Measurements from ENCODE around the gene LIN7B. TPM values are rescaled to one million over a fixed set of nuclear protein-coding genes. Genes with fewer than 3 reads are reported as not detected.

Gene LIN7B
- polyA plus RNA-seq, 4 donors: 7.7 to 21.9 (median 14.5) TPM

- H3K36me3 ChIP-seq (ENCODE audit: control insufficient read depth in 3 of 3, insufficient read depth in 2 of 3, low read depth in 1 of 3, low read length in 3 of 3): peaks cover 25 to 97% (median 30%) of the 10 kb centered on the region in 3 donors
- FAIRE-seq: no peak
- WGBS, 3 donors: 86 to 92% (median 88%) methylated on average over 12 of the region's 12 CpGs
Observed at GRCh38 chr19:49102303-49102702, 11.9 kb upstream of the LIN7B start.

GRCh38 chr19:49103331-49104085, 10.7 kb upstream of the LIN7B start:
- Histone ChIP-seq H3K9me3 (ENCODE audit: control insufficient read depth in 2 of 2, insufficient read depth in 1 of 2, low read depth in 1 of 2, low read length in 1 of 2) (no peaks in the 10 kb centered on the region), H3K4me1 (ENCODE audit: control insufficient read depth in 3 of 3, insufficient read depth in 2 of 3, low read depth in 1 of 3, low read length in 2 of 3) (no peaks in the 10 kb centered on the region), H3K4me3 (ENCODE audit: low read depth in 1 of 3, low read length in 3 of 3) (no peak overlapping the region), H3K36me3 (ENCODE audit: control insufficient read depth in 3 of 3, insufficient read depth in 2 of 3, low read depth in 1 of 3, low read length in 3 of 3) (peaks cover 24 to 97% (median 33%) of the 10 kb centered on the region in 3 donors), H3K27ac (ENCODE audit: low read depth in 1 of 3, low read length in 2 of 3) (no peak overlapping the region), H3K27me3 (ENCODE audit: control insufficient read depth in 3 of 3, insufficient read depth in 3 of 3, low read length in 3 of 3) (no peaks in the 10 kb centered on the region)
- FAIRE-seq: no peak
- DNase-seq: no peak
- WGBS, 3 donors: 88 to 90% (median 89%) methylated on average over 27 to 33 of the region's 33 CpGs

More at GRCh38 chr19:49102303-49102702, 11.9 kb upstream of the LIN7B start:
- no peak for DNase-seq
- H3K4me3 ChIP-seq (ENCODE audit: low read depth in 1 of 3, low read length in 3 of 3): no peak overlapping the region
- H3K27me3 ChIP-seq (ENCODE audit: control insufficient read depth in 3 of 3, insufficient read depth in 3 of 3, low read length in 3 of 3): no peaks in the 10 kb centered on the region
- H3K27ac ChIP-seq (ENCODE audit: low read depth in 1 of 3, low read length in 2 of 3): no peak overlapping the region
- H3K4me1 ChIP-seq (ENCODE audit: control insufficient read depth in 3 of 3, insufficient read depth in 2 of 3, low read depth in 1 of 3, low read length in 2 of 3): no peaks in the 10 kb centered on the region
- H3K9me3 ChIP-seq (ENCODE audit: control insufficient read depth in 2 of 2, insufficient read depth in 1 of 2, low read depth in 1 of 2, low read length in 1 of 2): no peaks in the 10 kb centered on the region

DNA sequence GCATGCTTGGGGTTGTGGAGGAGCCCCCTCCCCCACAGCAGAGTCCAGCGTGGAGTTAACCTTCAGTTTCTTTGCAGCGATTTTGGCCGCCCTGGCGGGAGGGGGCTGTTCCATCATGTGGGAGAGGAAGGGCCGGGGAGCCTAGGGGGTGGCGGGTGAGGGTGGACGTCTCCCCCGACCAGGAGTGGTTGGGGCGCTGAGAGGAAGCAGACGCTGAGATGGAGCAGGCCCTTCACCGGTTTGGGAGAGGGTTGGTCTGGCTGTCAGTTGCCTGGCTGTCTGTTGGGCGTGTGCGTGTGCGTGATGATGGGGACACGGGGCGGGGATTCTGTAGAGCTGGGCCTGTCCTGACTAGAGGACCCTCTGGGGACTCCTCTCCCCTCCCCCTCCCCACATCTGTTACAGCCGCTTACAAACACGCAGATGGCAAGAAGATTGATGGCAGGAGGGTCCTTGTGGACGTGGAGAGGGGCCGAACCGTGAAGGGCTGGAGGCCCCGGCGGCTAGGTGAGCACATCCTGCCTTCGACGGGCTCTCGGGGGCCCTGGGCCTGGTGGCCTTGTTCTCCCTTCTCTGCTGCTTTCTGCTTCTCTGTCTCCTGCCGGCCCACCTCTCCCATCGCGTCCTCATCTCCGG, 9.8 kb upstream of the LIN7B start:
- no peaks in the 10 kb centered on the region for H3K9me3 ChIP-seq (ENCODE audit: control insufficient read depth in 2 of 2, insufficient read depth in 1 of 2, low read depth in 1 of 2, low read length in 1 of 2)
- peaks cover 25 to 97% (median 29%) of the 10 kb centered on the region in 3 donors for H3K36me3 ChIP-seq (ENCODE audit: control insufficient read depth in 3 of 3, insufficient read depth in 2 of 3, low read depth in 1 of 3, low read length in 3 of 3)
- FAIRE-seq (no peak), DNase-seq (no peak)
- no peak overlapping the region for H3K4me3 ChIP-seq (ENCODE audit: low read depth in 1 of 3, low read length in 3 of 3)
- 80 to 91% (median 86%) methylated on average over 28 to 30 of the region's 30 CpGs for WGBS, 3 donors
- H3K4me1 ChIP-seq (ENCODE audit: control insufficient read depth in 3 of 3, insufficient read depth in 2 of 3, low read depth in 1 of 3, low read length in 2 of 3): no peaks in the 10 kb centered on the region
- no peak overlapping the region for H3K27ac ChIP-seq (ENCODE audit: low read depth in 1 of 3, low read length in 2 of 3)
- H3K27me3 ChIP-seq (ENCODE audit: control insufficient read depth in 3 of 3, insufficient read depth in 3 of 3, low read length in 3 of 3): no peaks in the 10 kb centered on the region

- H3K4me3 ChIP-seq (ENCODE audit: low read depth in 1 of 3, low read length in 3 of 3): no peak overlapping the region
- FAIRE-seq: no peak
- DNase-seq: peak; percentile 61 to 70
- no peaks in the 10 kb centered on the region for H3K4me1 ChIP-seq (ENCODE audit: control insufficient read depth in 3 of 3, insufficient read depth in 2 of 3, low read depth in 1 of 3, low read length in 2 of 3)
- no peak overlapping the region for H3K27ac ChIP-seq (ENCODE audit: low read depth in 1 of 3, low read length in 2 of 3)
- no peaks in the 10 kb centered on the region for H3K9me3 ChIP-seq (ENCODE audit: control insufficient read depth in 2 of 2, insufficient read depth in 1 of 2, low read depth in 1 of 2, low read length in 1 of 2)
- H3K36me3 ChIP-seq (ENCODE audit: control insufficient read depth in 3 of 3, insufficient read depth in 2 of 3, low read depth in 1 of 3, low read length in 3 of 3): peaks cover 17 to 78% (median 20%) of the 10 kb centered on the region in 3 donors
- no peaks in the 10 kb centered on the region for H3K27me3 ChIP-seq (ENCODE audit: control insufficient read depth in 3 of 3, insufficient read depth in 3 of 3, low read length in 3 of 3)
- 56 to 64% (median 63%) methylated on average over 12 of the region's 12 CpGs for WGBS, 3 donors
Observed at GRCh38 chr19:49106648-49107135, 7.5 kb upstream of the LIN7B start.

DNA sequence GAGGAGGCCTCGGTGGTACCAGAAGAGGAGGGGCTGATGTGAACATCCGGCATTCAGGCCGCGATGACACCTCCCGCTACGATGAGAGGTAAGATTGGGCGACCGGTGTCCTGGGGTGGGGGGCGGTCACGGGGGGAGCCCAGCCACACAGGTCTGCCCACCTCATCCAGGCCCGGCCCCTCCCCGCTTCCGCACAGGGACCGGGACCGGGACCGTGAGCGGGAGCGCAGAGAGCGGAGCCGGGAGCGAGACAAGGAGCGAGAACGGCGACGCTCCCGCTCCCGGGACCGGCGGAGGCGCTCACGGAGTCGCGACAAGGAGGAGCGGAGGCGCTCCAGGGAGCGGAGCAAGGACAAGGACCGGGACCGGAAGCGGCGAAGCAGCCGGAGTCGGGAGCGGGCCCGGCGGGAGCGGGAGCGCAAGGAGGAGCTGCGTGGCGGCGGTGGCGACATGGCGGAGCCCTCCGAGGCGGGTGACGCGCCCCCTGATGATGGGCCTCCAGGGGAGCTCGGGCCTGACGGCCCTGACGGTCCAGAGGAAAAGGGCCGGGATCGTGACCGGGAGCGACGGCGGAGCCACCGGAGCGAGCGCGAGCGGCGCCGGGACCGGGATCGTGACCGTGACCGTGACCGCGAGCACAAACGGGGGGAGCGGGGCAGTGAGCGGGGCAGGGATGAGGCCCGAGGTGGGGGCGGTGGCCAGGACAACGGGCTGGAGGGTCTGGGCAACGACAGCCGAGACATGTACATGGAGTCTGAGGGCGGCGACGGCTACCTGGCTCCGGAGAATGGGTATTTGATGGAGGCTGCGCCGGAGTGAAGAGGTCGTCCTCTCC, 6.3 kb upstream of the LIN7B start:
- no peaks in the 10 kb centered on the region for H3K4me1 ChIP-seq (ENCODE audit: control insufficient read depth in 3 of 3, insufficient read depth in 2 of 3, low read depth in 1 of 3, low read length in 2 of 3)
- no peak overlapping the region for H3K27ac ChIP-seq (ENCODE audit: low read depth in 1 of 3, low read length in 2 of 3)
- no peaks in the 10 kb centered on the region for H3K9me3 ChIP-seq (ENCODE audit: control insufficient read depth in 2 of 2, insufficient read depth in 1 of 2, low read depth in 1 of 2, low read length in 1 of 2)
- DNase-seq: no peak
- WGBS, 3 donors: 96 to 97% (median 96%) methylated on average over 90 to 93 of the region's 93 CpGs
- H3K36me3 ChIP-seq (ENCODE audit: control insufficient read depth in 3 of 3, insufficient read depth in 2 of 3, low read depth in 1 of 3, low read length in 3 of 3): peaks cover 12 to 67% (median 13%) of the 10 kb centered on the region in 3 donors
- FAIRE-seq: no peak
- H3K4me3 ChIP-seq (ENCODE audit: low read depth in 1 of 3, low read length in 3 of 3): no peak overlapping the region
- no peaks in the 10 kb centered on the region for H3K27me3 ChIP-seq (ENCODE audit: control insufficient read depth in 3 of 3, insufficient read depth in 3 of 3, low read length in 3 of 3)

GRCh38 chr19:49109051-49109450, 5.1 kb upstream of the LIN7B start:
- WGBS, 3 donors: 80 to 88% (median 86%) methylated on average over 5 of the region's 5 CpGs
- H3K36me3 ChIP-seq (ENCODE audit: control insufficient read depth in 3 of 3, insufficient read depth in 2 of 3, low read depth in 1 of 3, low read length in 3 of 3): peaks cover 12 to 55% (median 13%) of the 10 kb centered on the region in 3 donors
- no peak overlapping the region for H3K4me3 ChIP-seq (ENCODE audit: low read depth in 1 of 3, low read length in 3 of 3)
- H3K27me3 ChIP-seq (ENCODE audit: control insufficient read depth in 3 of 3, insufficient read depth in 3 of 3, low read length in 3 of 3): no peaks in the 10 kb centered on the region
- H3K27ac ChIP-seq (ENCODE audit: low read depth in 1 of 3, low read length in 2 of 3): no peak overlapping the region
- H3K4me1 ChIP-seq (ENCODE audit: control insufficient read depth in 3 of 3, insufficient read depth in 2 of 3, low read depth in 1 of 3, low read length in 2 of 3): peaks cover 0 to 3% (median 2%) of the 10 kb centered on the region in 3 donors
- H3K9me3 ChIP-seq (ENCODE audit: control insufficient read depth in 2 of 2, insufficient read depth in 1 of 2, low read depth in 1 of 2, low read length in 1 of 2): no peaks in the 10 kb centered on the region
- FAIRE-seq (no peak), DNase-seq (no peak)

- FAIRE-seq (no peak), DNase-seq (no peak)
- no peaks in the 10 kb centered on the region for H3K27me3 ChIP-seq (ENCODE audit: control insufficient read depth in 3 of 3, insufficient read depth in 3 of 3, low read length in 3 of 3)
- no peak overlapping the region for H3K27ac ChIP-seq (ENCODE audit: low read depth in 1 of 3, low read length in 2 of 3)
- no peak overlapping the region for H3K4me3 ChIP-seq (ENCODE audit: low read depth in 1 of 3, low read length in 3 of 3)
- H3K9me3 ChIP-seq (ENCODE audit: control insufficient read depth in 2 of 2, insufficient read depth in 1 of 2, low read depth in 1 of 2, low read length in 1 of 2): no peaks in the 10 kb centered on the region
- 82 to 89% (median 87%) methylated on average over 8 of the region's 8 CpGs for WGBS, 3 donors
- peaks cover 0 to 3% (median 2%) of the 10 kb centered on the region in 3 donors for H3K4me1 ChIP-seq (ENCODE audit: control insufficient read depth in 3 of 3, insufficient read depth in 2 of 3, low read depth in 1 of 3, low read length in 2 of 3)
- peaks cover 12 to 49% (median 13%) of the 10 kb centered on the region in 3 donors for H3K36me3 ChIP-seq (ENCODE audit: control insufficient read depth in 3 of 3, insufficient read depth in 2 of 3, low read depth in 1 of 3, low read length in 3 of 3)
Observed at GRCh38 chr19:49109569-49110233, 4.5 kb upstream of the LIN7B start.

DNA sequence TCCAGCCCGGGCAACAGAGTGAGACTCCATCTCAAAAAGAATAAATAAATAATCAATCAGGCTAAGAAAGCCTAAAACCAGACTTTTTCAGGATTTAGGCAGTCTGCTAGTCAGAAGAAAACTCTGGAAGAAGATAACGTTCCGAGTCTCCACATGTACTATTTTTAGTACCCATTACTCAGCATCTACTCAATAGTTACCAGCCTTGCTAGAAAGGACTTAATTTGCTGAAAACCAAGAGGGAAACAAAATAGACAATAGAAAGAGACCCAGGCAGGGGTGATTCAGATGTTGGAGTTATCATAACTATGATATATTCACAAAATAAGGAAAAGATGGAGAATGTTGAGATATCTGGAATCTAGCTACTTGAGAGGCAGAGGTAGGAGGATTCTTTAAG, 3.6 kb upstream of the LIN7B start:
- Histone ChIP-seq H3K4me1 (ENCODE audit: control insufficient read depth in 3 of 3, insufficient read depth in 2 of 3, low read depth in 1 of 3, low read length in 2 of 3) (peaks cover 0 to 3% (median 3%) of the 10 kb centered on the region in 3 donors), H3K4me3 (ENCODE audit: low read depth in 1 of 3, low read length in 3 of 3) (no peak overlapping the region), H3K36me3 (ENCODE audit: control insufficient read depth in 3 of 3, insufficient read depth in 2 of 3, low read depth in 1 of 3, low read length in 3 of 3) (peaks cover 9 to 41% (median 12%) of the 10 kb centered on the region in 3 donors), H3K27me3 (ENCODE audit: control insufficient read depth in 3 of 3, insufficient read depth in 3 of 3, low read length in 3 of 3) (no peaks in the 10 kb centered on the region), H3K27ac (ENCODE audit: low read depth in 1 of 3, low read length in 2 of 3) (no peak overlapping the region), H3K9me3 (ENCODE audit: control insufficient read depth in 2 of 2, insufficient read depth in 1 of 2, low read depth in 1 of 2, low read length in 1 of 2) (no peaks in the 10 kb centered on the region)
- 38 to 55% (median 42%) methylated on average over 3 of the region's 3 CpGs for WGBS, 3 donors
- FAIRE-seq: no peak
- DNase-seq: no peak
